Mammary epithelial cell (primary cell): ENCODE data around the gene KCTD1.

Experiments used
- EZH2 ChIP-seq: IDR thresholded peaks from 2 replicates; pipeline ENCODE4 v1.6.1; 2012; ENCODE audit warnings: low read length, inconsistent platforms, borderline replicate concordance
- TF ChIP-seq, protein P1 (sequence below), 2 donors: IDR thresholded peaks in 1 of 2; conservative IDR thresholded peaks in 1 of 2; 2 replicates each; pipeline ENCODE4 v1.5.1; 2011 to 2012; ENCODE audit warnings: inconsistent platforms in 2 of 2, low read length in 2 of 2, mild to moderate bottlenecking in 2 of 2, control low read depth in 1 of 2, low read depth in 1 of 2; ENCODE audit not compliant: insufficient read depth in 1 of 2; ENCODE audit errors: extremely low read depth in 1 of 2

DNA sequence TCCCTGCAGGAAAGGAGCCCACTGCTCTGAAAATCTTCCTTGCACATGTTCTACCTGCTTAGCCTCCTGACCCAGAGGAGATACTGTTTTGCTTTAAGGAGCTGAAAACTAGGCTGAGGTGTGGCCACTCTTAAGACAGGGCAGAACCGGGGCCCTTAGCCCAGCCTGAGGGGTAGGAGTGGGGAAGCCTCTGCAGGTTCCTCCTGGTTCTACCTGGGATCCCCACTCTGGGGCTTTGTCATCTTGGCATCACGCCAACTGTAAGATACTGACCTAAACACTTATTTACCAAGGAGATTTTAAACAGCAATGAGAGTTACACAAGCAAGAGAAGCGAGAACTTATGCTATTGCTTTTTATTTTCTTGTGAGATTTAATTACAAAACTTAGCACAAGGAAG, 86.9 kb downstream of the KCTD1 start:
- TF ChIP-seq, protein P1, sequence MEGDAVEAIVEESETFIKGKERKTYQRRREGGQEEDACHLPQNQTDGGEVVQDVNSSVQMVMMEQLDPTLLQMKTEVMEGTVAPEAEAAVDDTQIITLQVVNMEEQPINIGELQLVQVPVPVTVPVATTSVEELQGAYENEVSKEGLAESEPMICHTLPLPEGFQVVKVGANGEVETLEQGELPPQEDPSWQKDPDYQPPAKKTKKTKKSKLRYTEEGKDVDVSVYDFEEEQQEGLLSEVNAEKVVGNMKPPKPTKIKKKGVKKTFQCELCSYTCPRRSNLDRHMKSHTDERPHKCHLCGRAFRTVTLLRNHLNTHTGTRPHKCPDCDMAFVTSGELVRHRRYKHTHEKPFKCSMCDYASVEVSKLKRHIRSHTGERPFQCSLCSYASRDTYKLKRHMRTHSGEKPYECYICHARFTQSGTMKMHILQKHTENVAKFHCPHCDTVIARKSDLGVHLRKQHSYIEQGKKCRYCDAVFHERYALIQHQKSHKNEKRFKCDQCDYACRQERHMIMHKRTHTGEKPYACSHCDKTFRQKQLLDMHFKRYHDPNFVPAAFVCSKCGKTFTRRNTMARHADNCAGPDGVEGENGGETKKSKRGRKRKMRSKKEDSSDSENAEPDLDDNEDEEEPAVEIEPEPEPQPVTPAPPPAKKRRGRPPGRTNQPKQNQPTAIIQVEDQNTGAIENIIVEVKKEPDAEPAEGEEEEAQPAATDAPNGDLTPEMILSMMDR (conservative IDR thresholded peaks at IDR 0.05 in 1 of 2, IDR thresholded peaks at IDR 0.05 in 1 of 2; ENCODE audit: extremely low read depth in 1 of 2, insufficient read depth in 1 of 2, low read depth in 1 of 2, low read length in 2 of 2): no peak
- TF ChIP-seq EZH2: no peak
